NT2/D1 (cell line): ENCODE measurements around the gene NTHL1.

Experiments used
- SUZ12 ChIP-seq: IDR thresholded peaks from 2 replicates; pipeline ENCODE4 v1.6.1; 2011; ENCODE audit not compliant: insufficient read length, insufficient read depth; ENCODE audit errors: extremely low read depth
- YY1 ChIP-seq: IDR thresholded peaks from 2 replicates; pipeline ENCODE4 v1.6.1; 2011; ENCODE audit not compliant: insufficient read length, insufficient read depth
- ZNF274 ChIP-seq: IDR thresholded peaks from 2 replicates; pipeline ENCODE4 v1.6.1; 2011; ENCODE audit warnings: mild to moderate bottlenecking, low read depth, low read length

DNA sequence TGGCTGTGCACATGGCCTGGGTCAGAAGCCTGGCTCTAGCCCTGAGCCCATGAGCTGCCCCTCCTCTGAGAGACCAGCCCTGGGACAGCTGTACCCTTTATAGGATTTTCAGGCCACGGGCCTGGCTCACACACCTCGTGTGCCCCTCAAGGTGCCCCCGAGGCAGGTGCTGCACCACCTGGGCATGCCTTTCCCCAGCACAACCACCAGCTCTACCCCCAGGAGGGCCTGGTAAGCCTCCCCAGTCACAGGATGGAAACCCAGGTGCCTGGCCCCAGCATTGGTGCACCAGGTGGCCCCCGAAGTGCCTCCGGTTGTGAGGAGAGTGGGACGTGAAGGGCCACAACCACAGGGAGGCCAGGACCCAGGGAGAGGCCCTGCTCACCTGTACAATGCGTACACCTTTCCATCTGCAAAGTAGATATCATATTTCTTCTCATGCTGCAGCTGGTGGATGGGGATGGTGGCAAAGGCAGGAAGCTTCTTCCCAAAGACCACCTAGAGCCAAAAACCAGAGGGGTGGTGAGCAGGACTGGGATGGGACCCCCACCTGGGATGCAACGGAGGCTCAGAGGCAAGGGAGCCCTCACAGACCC, 44.3 kb downstream of the NTHL1 start:
- TF ChIP-seq SUZ12 (no peak), YY1 (no peak), ZNF274 (no peak)
